ENCODE results near the gene RGL1. TPM values are rescaled to one million over a fixed set of nuclear protein-coding genes. Genes with fewer than 3 reads are reported as not detected.

Gene RGL1
- total and polyA plus RNA-seq, 2 donors (not counting 3 experiments of a cell fraction or from before 2014, with no cell fraction given) = 19.8 to 35.3 TPM

DNA sequence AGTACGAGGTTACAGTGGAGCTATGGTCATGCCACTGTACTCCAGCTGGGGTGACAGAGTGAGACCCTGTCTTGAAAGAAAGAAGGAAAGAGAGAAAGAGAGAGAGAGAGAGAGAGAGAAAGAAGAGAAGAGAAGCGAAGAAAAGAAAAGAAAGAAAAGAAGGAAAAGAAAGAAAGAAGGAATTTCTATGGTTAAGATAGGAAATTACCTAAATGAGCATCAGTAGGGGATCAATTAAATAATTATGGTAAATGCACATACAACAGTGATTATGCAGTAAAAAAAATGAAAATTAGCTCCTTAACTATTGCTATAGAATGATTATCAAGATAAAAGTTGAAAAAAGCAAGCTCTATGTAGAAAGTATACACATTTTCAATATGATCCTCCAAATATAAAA lies 172.8 kb downstream of the RGL1 start:
- no peak for FAIRE-seq
- DNase-seq (ENCODE audit: low read depth, low spot score) = no peak
- Histone ChIP-seq H2AFZ (ENCODE audit: low read depth, low read length) (no peak overlapping the region), H3K4me2 (ENCODE audit: insufficient read depth, low read length) (no peak overlapping the region), H3K9me1 (replicated peaks; ENCODE audit: control insufficient read depth, extremely low read depth, insufficient read depth, low read length) (no peaks in the 10 kb centered on the region), H3K4me3 (replicated peaks in 1 of 3; ENCODE audit: insufficient read depth in 1 of 3, low read depth in 1 of 3, low read length in 3 of 3) (no peak overlapping the region), H4K20me1 (replicated peaks; ENCODE audit: control insufficient read depth, extremely low read depth, insufficient read depth, low read length) (no peaks in the 10 kb centered on the region), H3K27me3 (ENCODE audit: control insufficient read depth in 2 of 2, insufficient read depth in 2 of 2, low read length in 2 of 2) (no peaks in the 10 kb centered on the region), H3K4me1 (ENCODE audit: control insufficient read depth, extremely low read depth, insufficient read depth, low read length) (no peaks in the 10 kb centered on the region), H3K9me3 (replicated peaks; ENCODE audit: control insufficient read depth, insufficient read depth, low read length) (no peaks in the 10 kb centered on the region), H3K36me3 (ENCODE audit: control insufficient read depth in 2 of 2, extremely low read depth in 1 of 2, insufficient read depth in 2 of 2, low read length in 2 of 2) (no peaks in the 10 kb centered on the region), H3K27ac (ENCODE audit: insufficient read depth, low read depth, low read length) (no peak overlapping the region), H3K79me2 (ENCODE audit: control insufficient read depth, insufficient read depth, low read length) (no peaks in the 10 kb centered on the region), H3K9ac (replicated peaks; ENCODE audit: extremely low read depth, insufficient read depth, low read length) (no peak overlapping the region)
- ChIA-PET POLR2A (no interaction called here), CTCF (no interaction called here)
- dilution Hi-C loops (cut with MboI; ENCODE audit: extremely low pct_ligation_motif_present, low sequenced_read_pairs) = no loop called here
- no TSS peak for BruUV-seq (replicated peaks)
- intact Hi-C loops (cut with micrococcal nuclease) = loop anchor here (10.0 kb wide), 1 partner anchor 603 kb away; no protein-coding TSS in a partner anchor
- no peak for TF ChIP-seq POLR2A (IDR thresholded peaks at IDR 0.05; ENCODE audit: low read depth, low read length)
- TF ChIP-seq, protein P1, sequence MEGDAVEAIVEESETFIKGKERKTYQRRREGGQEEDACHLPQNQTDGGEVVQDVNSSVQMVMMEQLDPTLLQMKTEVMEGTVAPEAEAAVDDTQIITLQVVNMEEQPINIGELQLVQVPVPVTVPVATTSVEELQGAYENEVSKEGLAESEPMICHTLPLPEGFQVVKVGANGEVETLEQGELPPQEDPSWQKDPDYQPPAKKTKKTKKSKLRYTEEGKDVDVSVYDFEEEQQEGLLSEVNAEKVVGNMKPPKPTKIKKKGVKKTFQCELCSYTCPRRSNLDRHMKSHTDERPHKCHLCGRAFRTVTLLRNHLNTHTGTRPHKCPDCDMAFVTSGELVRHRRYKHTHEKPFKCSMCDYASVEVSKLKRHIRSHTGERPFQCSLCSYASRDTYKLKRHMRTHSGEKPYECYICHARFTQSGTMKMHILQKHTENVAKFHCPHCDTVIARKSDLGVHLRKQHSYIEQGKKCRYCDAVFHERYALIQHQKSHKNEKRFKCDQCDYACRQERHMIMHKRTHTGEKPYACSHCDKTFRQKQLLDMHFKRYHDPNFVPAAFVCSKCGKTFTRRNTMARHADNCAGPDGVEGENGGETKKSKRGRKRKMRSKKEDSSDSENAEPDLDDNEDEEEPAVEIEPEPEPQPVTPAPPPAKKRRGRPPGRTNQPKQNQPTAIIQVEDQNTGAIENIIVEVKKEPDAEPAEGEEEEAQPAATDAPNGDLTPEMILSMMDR (IDR thresholded peaks at IDR 0.05; ENCODE audit: extremely low read depth in 1 of 2, insufficient read depth in 1 of 2, low read depth in 1 of 2, low read length in 2 of 2) = no peak
- no peak for TF ChIP-seq JUN (IDR thresholded peaks at IDR 0.05; ENCODE audit: borderline replicate concordance, insufficient read depth, insufficient read length, low read depth)
- TF ChIP-seq, protein P2, sequence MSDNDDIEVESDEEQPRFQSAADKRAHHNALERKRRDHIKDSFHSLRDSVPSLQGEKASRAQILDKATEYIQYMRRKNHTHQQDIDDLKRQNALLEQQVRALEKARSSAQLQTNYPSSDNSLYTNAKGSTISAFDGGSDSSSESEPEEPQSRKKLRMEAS (IDR thresholded peaks at IDR 0.05; ENCODE audit: insufficient read depth, insufficient read length) = no peak
- TF ChIP-seq POLR2AphosphoS5 (IDR thresholded peaks at IDR 0.05; ENCODE audit: insufficient read depth, low read depth, low read length) = no peak
- TF ChIP-seq GATA2 (IDR thresholded peaks at IDR 0.05; ENCODE audit: insufficient read depth, insufficient read length, low read depth, low read length) = no peak
- no peak for TF ChIP-seq EZH2 (IDR thresholded peaks at IDR 0.05; ENCODE audit: borderline replicate concordance, low read depth, low read length, severe bottlenecking)
- TF ChIP-seq FOS (IDR thresholded peaks at IDR 0.05; ENCODE audit: borderline replicate concordance, insufficient read depth, low read length) = no peak
- no peak for TF ChIP-seq MYC (IDR thresholded peaks at IDR 0.05; ENCODE audit: low read depth, low read length)

Other genes with a start within 250 kb of the RGL1 start
- gene NCF2, start 214.7 kb upstream of the RGL1 start, total RNA-seq = not detected in 2 replicates
- 0.03 TPM in 1 of 2 replicates, not detected in the other for gene NCF2, start 214.7 kb upstream of the RGL1 start, polyA plus RNA-seq
- gene ARPC5, start 169.3 kb upstream of the RGL1 start, total RNA-seq = 185 and 190 TPM in 2 replicates
- 72.1 and 110 TPM in 2 replicates for gene ARPC5, start 169.3 kb upstream of the RGL1 start, polyA plus RNA-seq
- gene APOBEC4, start 151.8 kb upstream of the RGL1 start, total RNA-seq = not detected in 2 replicates
- not detected in 2 replicates for gene APOBEC4, start 151.8 kb upstream of the RGL1 start, polyA plus RNA-seq
- not detected in 2 replicates for gene COLGALT2, start 232.6 kb downstream of the RGL1 start, total RNA-seq
- 0.01 and 0.02 TPM in 2 replicates for gene COLGALT2, start 232.6 kb downstream of the RGL1 start, polyA plus RNA-seq
- 25.8 and 26.4 TPM in 2 replicates for gene TSEN15, start 246.6 kb downstream of the RGL1 start, total RNA-seq
- gene TSEN15, start 246.6 kb downstream of the RGL1 start, polyA plus RNA-seq = 15.8 and 20.6 TPM in 2 replicates

Measured in endothelial cell of umbilical vein (primary cell).